ENCODE results near the gene KLHL29. TPM values are rescaled to one million over a fixed set of nuclear protein-coding genes. Genes with fewer than 3 reads are reported as not detected.

KLHL29 gene
- total RNA-seq, 1 donor from 2014 or later = 5.5 TPM

- Mint-ChIP-seq H3K4me1 (ENCODE audit: low read depth, unreplicated experiment) (peaks cover 4% of the 10 kb centered on the region), H3K27ac (ENCODE audit: unreplicated experiment) (no peak overlapping the region), H3K4me3 (ENCODE audit: unreplicated experiment) (no peak overlapping the region), H3K27me3 (ENCODE audit: low read depth, unreplicated experiment) (peaks cover 42% of the 10 kb centered on the region), H3K9me3 (ENCODE audit: unreplicated experiment) (peaks cover 28% of the 10 kb centered on the region), H3K36me3 (ENCODE audit: low read depth, unreplicated experiment) (peaks cover 8% of the 10 kb centered on the region)
- Histone ChIP-seq H3K79me2 (ENCODE audit: insufficient read depth, low read length) (no peaks in the 10 kb centered on the region), H3K4me3 (ENCODE audit: insufficient read depth, low read depth, low read length) (no peak overlapping the region), H3K9ac (ENCODE audit: low read length) (no peak overlapping the region), H2AFZ (ENCODE audit: low read depth, low read length) (no peak overlapping the region), H3K9me3 (ENCODE audit: insufficient read depth, low read depth, low read length) (peaks cover under 1% of the 10 kb centered on the region), H3K36me3 (ENCODE audit: insufficient read depth, low read length) (no peaks in the 10 kb centered on the region), H3K4me2 (ENCODE audit: low read length) (no peak overlapping the region), H3K27me3 (ENCODE audit: insufficient read depth, low read length) (peaks cover 7% of the 10 kb centered on the region), H4K20me1 (ENCODE audit: insufficient read depth, low read length) (peaks cover under 1% of the 10 kb centered on the region), H3K27ac (ENCODE audit: low read depth, low read length) (no peak overlapping the region), H3K4me1 (ENCODE audit: insufficient read depth, low read length) (no peaks in the 10 kb centered on the region)
- FAIRE-seq (no peak), DNase-seq (ENCODE audit: low read depth) (no peak)
- no peak for TF ChIP-seq CTCF (IDR thresholded peaks at IDR 0.05; ENCODE audit: insufficient read depth, low read depth, low read length)
- TF ChIP-seq EZH2 (IDR thresholded peaks at IDR 0.05; ENCODE audit: insufficient read depth, low read length) = no peak
Measured at GRCh38 chr2:23611839-23612238, 226.9 kb downstream of the KLHL29 start.

GRCh38 chr2:23614701-23615100, 229.7 kb downstream of the KLHL29 start:
- H3K36me3 ChIP-seq (ENCODE audit: insufficient read depth, low read length) = no peaks in the 10 kb centered on the region

More at GRCh38 chr2:23614701-23615100, 229.7 kb downstream of the KLHL29 start:
- Mint-ChIP-seq H3K27ac (ENCODE audit: unreplicated experiment) (no peak overlapping the region), H3K36me3 (ENCODE audit: low read depth, unreplicated experiment) (peaks cover 9% of the 10 kb centered on the region), H3K4me3 (ENCODE audit: unreplicated experiment) (no peak overlapping the region), H3K4me1 (ENCODE audit: low read depth, unreplicated experiment) (peaks cover 2% of the 10 kb centered on the region), H3K9me3 (ENCODE audit: unreplicated experiment) (peaks cover 20% of the 10 kb centered on the region), H3K27me3 (ENCODE audit: low read depth, unreplicated experiment) (peaks cover 52% of the 10 kb centered on the region)
- Histone ChIP-seq H3K4me3 (ENCODE audit: insufficient read depth, low read depth, low read length) (no peak overlapping the region), H3K27me3 (ENCODE audit: insufficient read depth, low read length) (peaks cover 5% of the 10 kb centered on the region), H3K9me3 (ENCODE audit: insufficient read depth, low read depth, low read length) (no peaks in the 10 kb centered on the region), H2AFZ (ENCODE audit: low read depth, low read length) (no peak overlapping the region), H3K9ac (ENCODE audit: low read length) (no peak overlapping the region), H3K4me2 (ENCODE audit: low read length) (no peak overlapping the region), H4K20me1 (ENCODE audit: insufficient read depth, low read length) (no peaks in the 10 kb centered on the region), H3K79me2 (ENCODE audit: insufficient read depth, low read length) (no peaks in the 10 kb centered on the region), H3K27ac (ENCODE audit: low read depth, low read length) (no peak overlapping the region), H3K4me1 (ENCODE audit: insufficient read depth, low read length) (no peaks in the 10 kb centered on the region)
- DNase-seq (ENCODE audit: low read depth) (no peak), FAIRE-seq (no peak)
- no peak for TF ChIP-seq CTCF (IDR thresholded peaks at IDR 0.05; ENCODE audit: insufficient read depth, low read depth, low read length)
- no peak for TF ChIP-seq EZH2 (IDR thresholded peaks at IDR 0.05; ENCODE audit: insufficient read depth, low read length)
